ENCODE results near the gene PHF11.

The PHF11 gene

DNA sequence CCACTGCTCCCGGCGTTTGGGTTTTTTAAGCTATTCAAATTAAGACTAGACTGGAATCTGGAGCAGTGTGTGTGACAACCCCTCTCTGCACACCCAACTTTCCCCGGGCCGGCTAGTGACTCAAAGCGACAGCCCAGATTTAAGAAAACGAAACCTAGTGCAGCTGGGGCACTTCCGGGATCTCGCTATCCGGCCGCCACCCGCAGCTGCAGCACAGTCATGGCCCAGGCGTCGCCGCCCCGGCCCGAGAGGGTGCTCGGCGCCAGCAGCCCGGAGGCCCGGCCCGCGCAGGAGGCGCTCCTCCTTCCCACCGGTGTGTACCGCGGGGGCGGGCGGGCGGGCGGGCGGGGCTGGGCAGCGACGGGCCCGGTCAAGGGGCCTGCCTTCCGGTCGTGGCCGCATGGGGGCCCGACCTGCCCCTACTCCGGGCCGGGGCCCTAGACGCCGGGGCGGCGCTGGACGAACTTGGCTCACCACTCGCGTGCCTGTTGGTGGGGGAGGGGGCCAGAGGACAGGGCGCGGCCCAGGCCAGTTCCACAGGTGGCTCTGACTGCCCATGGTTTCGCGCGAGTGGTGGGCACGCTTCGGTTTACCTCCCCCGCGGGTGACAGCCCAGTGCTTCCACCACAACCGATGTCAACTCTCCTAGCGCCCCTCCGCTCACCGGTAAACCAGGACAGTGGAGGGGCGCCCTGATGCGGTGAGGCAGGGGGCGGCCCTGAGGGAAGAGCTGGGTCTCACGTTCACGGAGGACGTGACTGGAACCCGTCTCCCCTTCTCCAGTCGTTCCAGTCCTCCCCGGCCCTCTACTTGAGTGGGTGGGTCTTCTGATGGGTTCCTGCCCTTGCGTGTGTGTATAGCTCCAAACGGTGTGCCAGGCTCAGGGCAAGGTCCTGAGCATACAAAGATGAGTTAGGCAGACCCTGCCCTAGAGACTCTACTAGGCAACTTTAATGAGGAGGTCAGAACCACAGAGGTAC is at the start of gene PHF11:
Gene PHF11 (plus strand): TSS at position 171 of the 980 bp plus-strand sequence. CDS start 49 bp downstream, at position 220.
- TF ChIP-seq, protein P1, sequence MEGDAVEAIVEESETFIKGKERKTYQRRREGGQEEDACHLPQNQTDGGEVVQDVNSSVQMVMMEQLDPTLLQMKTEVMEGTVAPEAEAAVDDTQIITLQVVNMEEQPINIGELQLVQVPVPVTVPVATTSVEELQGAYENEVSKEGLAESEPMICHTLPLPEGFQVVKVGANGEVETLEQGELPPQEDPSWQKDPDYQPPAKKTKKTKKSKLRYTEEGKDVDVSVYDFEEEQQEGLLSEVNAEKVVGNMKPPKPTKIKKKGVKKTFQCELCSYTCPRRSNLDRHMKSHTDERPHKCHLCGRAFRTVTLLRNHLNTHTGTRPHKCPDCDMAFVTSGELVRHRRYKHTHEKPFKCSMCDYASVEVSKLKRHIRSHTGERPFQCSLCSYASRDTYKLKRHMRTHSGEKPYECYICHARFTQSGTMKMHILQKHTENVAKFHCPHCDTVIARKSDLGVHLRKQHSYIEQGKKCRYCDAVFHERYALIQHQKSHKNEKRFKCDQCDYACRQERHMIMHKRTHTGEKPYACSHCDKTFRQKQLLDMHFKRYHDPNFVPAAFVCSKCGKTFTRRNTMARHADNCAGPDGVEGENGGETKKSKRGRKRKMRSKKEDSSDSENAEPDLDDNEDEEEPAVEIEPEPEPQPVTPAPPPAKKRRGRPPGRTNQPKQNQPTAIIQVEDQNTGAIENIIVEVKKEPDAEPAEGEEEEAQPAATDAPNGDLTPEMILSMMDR (conservative IDR thresholded peaks at IDR 0.05; ENCODE audit: control insufficient read depth, insufficient read depth, low read depth, low read length): no peak
- peak within 1 kb of the TSS; percentile 68 for H3K4me3 ChIP-seq (ENCODE audit: control insufficient read depth, low read depth, low read length)
- DNase-seq (ENCODE audit: low read depth): peak; percentile 73

DNA sequence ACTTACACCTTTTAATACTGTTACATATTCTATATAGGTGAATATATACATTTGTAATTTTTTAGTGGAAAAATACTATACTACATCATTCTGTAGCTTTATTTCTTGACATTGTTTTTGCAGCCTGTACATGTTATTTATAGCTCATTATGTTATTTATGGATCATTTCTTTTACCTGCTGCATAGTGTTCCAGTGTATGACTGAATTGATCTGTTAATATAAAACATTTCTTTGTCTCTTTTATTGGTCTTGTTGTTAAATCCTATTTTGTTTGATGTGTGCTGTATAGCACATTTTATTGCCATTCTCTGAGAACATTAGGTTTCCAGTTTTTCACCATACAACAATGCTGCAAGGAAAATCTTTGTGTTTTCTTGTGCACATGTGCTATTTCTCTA is 49.3 kb upstream of the PHF11 start:
- TF ChIP-seq, protein P1 (conservative IDR thresholded peaks at IDR 0.05; ENCODE audit: control insufficient read depth, insufficient read depth, low read depth, low read length): no peak
- no peak overlapping the region for H3K4me3 ChIP-seq (ENCODE audit: control insufficient read depth, low read depth, low read length)
- DNase-seq (ENCODE audit: low read depth): no peak

DNA sequence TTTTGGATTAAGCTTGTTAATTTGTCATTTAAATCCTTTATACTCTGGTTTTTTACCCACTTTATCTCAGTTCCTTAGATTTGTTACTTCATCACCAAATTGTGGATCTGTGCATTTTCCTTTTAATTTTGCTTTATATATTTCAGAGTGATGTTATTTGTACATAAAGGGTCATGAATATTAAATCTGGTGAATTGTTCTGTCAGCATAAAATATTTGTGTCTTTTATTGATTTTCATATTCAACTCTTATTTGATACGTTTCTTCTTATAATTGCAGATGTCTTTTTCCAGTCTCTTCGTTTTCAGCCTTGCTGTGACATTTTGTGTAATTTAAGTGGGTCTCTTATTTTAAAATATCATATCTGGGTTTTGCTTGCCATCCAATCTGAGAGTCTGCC is 47.0 kb upstream of the PHF11 start:
- TF ChIP-seq, protein P1 (conservative IDR thresholded peaks at IDR 0.05; ENCODE audit: control insufficient read depth, insufficient read depth, low read depth, low read length): no peak
- H3K4me3 ChIP-seq (ENCODE audit: control insufficient read depth, low read depth, low read length): no peak overlapping the region
- no peak for DNase-seq (ENCODE audit: low read depth)

DNA sequence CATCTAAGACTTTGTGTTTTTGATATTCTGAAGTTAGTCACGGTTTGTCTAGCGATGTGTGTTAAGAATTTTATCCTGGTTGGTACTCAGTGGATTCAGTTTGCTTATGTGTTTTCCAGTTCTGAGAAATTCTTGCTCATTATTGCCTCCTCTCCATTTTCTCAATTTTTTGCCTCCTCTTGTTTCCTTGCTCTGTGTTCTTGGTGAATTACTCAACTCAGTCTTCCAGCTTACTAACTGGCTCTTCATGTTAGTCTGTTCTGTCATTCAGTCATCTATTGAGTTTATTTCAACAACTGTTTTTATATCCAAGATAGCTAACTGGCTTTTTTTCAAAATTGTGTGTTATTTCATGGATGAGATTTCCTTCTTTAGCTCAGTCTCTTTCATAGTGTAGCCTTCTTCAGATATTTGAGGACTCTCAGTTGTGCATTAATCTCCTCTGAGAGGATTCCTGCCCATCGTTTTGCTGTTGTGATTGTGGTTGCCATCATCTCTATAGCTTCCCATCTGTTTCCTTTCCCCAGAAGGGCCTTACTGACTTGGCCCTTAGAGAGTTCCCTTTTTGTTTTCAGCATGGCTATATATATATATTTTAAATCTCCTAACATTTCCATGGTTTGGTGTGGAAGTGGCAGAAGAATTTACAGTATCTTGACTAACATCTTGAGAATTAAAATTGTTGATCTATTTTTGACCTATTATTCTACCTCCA is 45.5 kb upstream of the PHF11 start:
- TF ChIP-seq, protein P1 (conservative IDR thresholded peaks at IDR 0.05; ENCODE audit: control insufficient read depth, insufficient read depth, low read depth, low read length): no peak
- no peak for DNase-seq (ENCODE audit: low read depth)
- no peak overlapping the region for H3K4me3 ChIP-seq (ENCODE audit: control insufficient read depth, low read depth, low read length)

DNA sequence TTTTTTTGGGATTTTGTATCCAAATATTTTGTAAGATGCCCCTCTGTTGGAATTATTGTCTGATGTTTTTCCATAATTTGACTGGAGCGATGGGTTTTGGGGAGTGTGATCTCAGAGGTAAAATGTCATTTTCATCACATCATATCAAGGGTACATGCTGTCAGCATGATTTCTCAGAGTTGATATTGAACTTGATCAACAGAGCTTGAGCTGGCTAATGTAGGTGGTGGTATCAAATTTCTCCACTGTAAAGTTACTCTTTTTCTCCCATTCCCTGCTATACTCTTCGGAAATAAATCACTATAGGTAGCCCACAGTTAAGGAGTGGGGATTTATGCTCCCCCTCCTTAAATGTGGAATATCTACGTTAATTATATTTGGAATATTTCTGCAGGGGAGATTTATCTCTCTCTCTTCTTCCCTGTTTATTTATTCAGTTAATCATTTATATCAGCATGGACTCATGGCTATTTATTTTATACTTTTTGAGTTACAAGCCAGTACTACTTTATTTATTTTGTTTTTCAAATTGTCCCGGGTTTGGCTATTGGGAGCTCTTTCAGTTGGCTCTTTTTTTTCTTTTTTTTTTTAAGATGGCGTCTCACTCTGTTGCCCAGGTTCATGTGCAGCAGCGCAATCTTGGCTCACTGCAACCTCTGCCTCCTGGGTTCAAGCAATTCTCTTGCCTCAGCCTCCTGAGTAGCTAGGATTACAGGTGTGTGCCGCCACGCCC is 42.9 kb upstream of the PHF11 start:
- H3K4me3 ChIP-seq (ENCODE audit: control insufficient read depth, low read depth, low read length): no peak overlapping the region
- DNase-seq (ENCODE audit: low read depth): no peak
- TF ChIP-seq, protein P1 (conservative IDR thresholded peaks at IDR 0.05; ENCODE audit: control insufficient read depth, insufficient read depth, low read depth, low read length): no peak

DNA sequence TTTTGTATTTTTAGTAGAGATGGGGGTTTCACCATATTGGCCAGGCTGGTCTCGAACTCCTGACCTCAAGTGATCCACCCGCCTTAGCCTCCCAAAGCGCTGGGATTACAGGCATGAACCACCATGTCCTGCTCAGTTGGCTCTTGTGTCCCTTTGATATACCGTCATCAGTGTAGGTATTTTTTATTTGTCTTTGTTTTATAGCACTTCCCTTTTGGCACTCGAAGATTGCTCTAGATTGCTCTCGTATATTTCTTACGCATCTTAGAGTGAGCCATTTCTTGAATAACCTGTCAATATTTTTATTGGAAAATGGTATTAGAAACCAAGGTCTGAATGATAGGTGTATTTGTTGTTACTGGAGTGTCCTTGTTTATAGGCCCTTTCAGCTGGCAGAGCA is 42.3 kb upstream of the PHF11 start:
- TF ChIP-seq, protein P1 (conservative IDR thresholded peaks at IDR 0.05; ENCODE audit: control insufficient read depth, insufficient read depth, low read depth, low read length): no peak
- no peak overlapping the region for H3K4me3 ChIP-seq (ENCODE audit: control insufficient read depth, low read depth, low read length)
- DNase-seq (ENCODE audit: low read depth): no peak
